ENCODE results near the gene HNF4A. TPM values are rescaled to one million over a fixed set of nuclear protein-coding genes. Genes with fewer than 3 reads are reported as not detected.

Gene HNF4A
- total RNA-seq, 2 donors from 2014 or later, result 0.78 TPM; not detected in 1

GRCh38 chr20:44394702-44395460 is 39.4 kb downstream of the HNF4A start:
- no peak for DNase-seq (ENCODE audit: low spot score)
- Histone ChIP-seq H3K27ac (no peak overlapping the region), H3K4me3 (no peak overlapping the region), H3K27me3 (replicated peaks; ENCODE audit: insufficient read depth) (no peaks in the 10 kb centered on the region), H3K9me3 (no peaks in the 10 kb centered on the region), H3K4me1 (ENCODE audit: control insufficient read depth in 1 of 2, low read depth in 2 of 2) (no peaks in the 10 kb centered on the region), H3K36me3 (no peaks in the 10 kb centered on the region)
- no peak for ATAC-seq (ENCODE audit: insufficient number of reproducible peaks, low FRiP score, low read depth)
- TF ChIP-seq CTCF (IDR thresholded peaks at IDR 0.05), result no peak

- Histone ChIP-seq H3K27ac (no peak overlapping the region), H3K9me3 (no peaks in the 10 kb centered on the region), H3K4me3 (no peak overlapping the region), H3K27me3 (replicated peaks; ENCODE audit: insufficient read depth) (no peaks in the 10 kb centered on the region), H3K4me1 (ENCODE audit: control insufficient read depth in 1 of 2, low read depth in 2 of 2) (no peaks in the 10 kb centered on the region), H3K36me3 (no peaks in the 10 kb centered on the region)
- TF ChIP-seq CTCF (IDR thresholded peaks at IDR 0.05), result no peak
- DNase-seq (ENCODE audit: low spot score), result no peak
- no peak for ATAC-seq (ENCODE audit: insufficient number of reproducible peaks, low FRiP score, low read depth)
These were observed 40.2 kb downstream of the HNF4A start for GRCh38 chr20:44395461-44396340.

- Histone ChIP-seq H3K4me3 (no peak overlapping the region), H3K4me1 (ENCODE audit: control insufficient read depth in 1 of 2, low read depth in 2 of 2) (no peaks in the 10 kb centered on the region), H3K27ac (no peak overlapping the region), H3K9me3 (no peaks in the 10 kb centered on the region), H3K27me3 (replicated peaks; ENCODE audit: insufficient read depth) (no peaks in the 10 kb centered on the region), H3K36me3 (no peaks in the 10 kb centered on the region)
- DNase-seq (ENCODE audit: low spot score) (no peak), ATAC-seq (ENCODE audit: insufficient number of reproducible peaks, low FRiP score, low read depth) (no peak)
- no peak for TF ChIP-seq CTCF (IDR thresholded peaks at IDR 0.05)
These were observed 41.1 kb downstream of the HNF4A start for GRCh38 chr20:44396369-44397130.

GRCh38 chr20:44398335-44398734 is 42.8 kb downstream of the HNF4A start:
- Histone ChIP-seq H3K27me3 (replicated peaks; ENCODE audit: insufficient read depth) (no peaks in the 10 kb centered on the region), H3K27ac (no peak overlapping the region), H3K4me3 (no peak overlapping the region), H3K4me1 (ENCODE audit: control insufficient read depth in 1 of 2, low read depth in 2 of 2) (no peaks in the 10 kb centered on the region), H3K9me3 (no peaks in the 10 kb centered on the region), H3K36me3 (no peaks in the 10 kb centered on the region)
- no peak for ATAC-seq (ENCODE audit: insufficient number of reproducible peaks, low FRiP score, low read depth)
- no peak for TF ChIP-seq CTCF (IDR thresholded peaks at IDR 0.05)
- no peak for DNase-seq (ENCODE audit: low spot score)

- H3K4me3 ChIP-seq, result no peak overlapping the region
- H3K4me1 ChIP-seq (ENCODE audit: control insufficient read depth in 1 of 2, low read depth in 2 of 2), result no peaks in the 10 kb centered on the region
- no peak for DNase-seq (ENCODE audit: low spot score)
- no peak for TF ChIP-seq CTCF (IDR thresholded peaks at IDR 0.05)
- no peaks in the 10 kb centered on the region for H3K27me3 ChIP-seq (replicated peaks; ENCODE audit: insufficient read depth)
- H3K27ac ChIP-seq, result no peak overlapping the region
- no peaks in the 10 kb centered on the region for H3K36me3 ChIP-seq
- H3K9me3 ChIP-seq, result no peaks in the 10 kb centered on the region
- ATAC-seq (ENCODE audit: insufficient number of reproducible peaks, low FRiP score, low read depth), result no peak
These were observed 43.9 kb downstream of the HNF4A start for GRCh38 chr20:44399446-44399845.
